Activated effector memory CD4-positive, alpha-beta T cell treated with anti-CD3 and anti-CD28 coated beads, Interleukin-2, amount 50 U/mL, for 16 hours (primary cell): ENCODE data around the gene ARPC1B.
"Not testable (repeated sequence)": the region's sequence is repeated elsewhere in the genome, so short reads cannot be mapped to it uniquely, and the experiment has no call there.

ENCODE experiments used
- DNase-seq: peaks from one replicate; pipeline ENCODE4 v3.0.0-alpha.2; 2020

ARPC1B gene

GRCh38 chr7:99415513-99416127, 41.1 kb downstream of the ARPC1B start:
- DNase-seq, result peak; percentile 72

GRCh38 chr7:99418260-99418659, 43.7 kb downstream of the ARPC1B start:
- no peak for DNase-seq

GRCh38 chr7:99419323-99420021, 44.9 kb downstream of the ARPC1B start:
- no peak for DNase-seq

GRCh38 chr7:99420213-99420612, 45.7 kb downstream of the ARPC1B start:
- no peak for DNase-seq

- no peak for DNase-seq
Observed at GRCh38 chr7:99420986-99421385, 46.5 kb downstream of the ARPC1B start.

GRCh38 chr7:99422186-99422585, 47.7 kb downstream of the ARPC1B start:
- no peak for DNase-seq

- DNase-seq, result no peak
Observed at GRCh38 chr7:99422625-99423024, 48.1 kb downstream of the ARPC1B start.

GRCh38 chr7:99424932-99425730, 50.6 kb downstream of the ARPC1B start:
- DNase-seq, result no peak

GRCh38 chr7:99428972-99429566, 54.5 kb downstream of the ARPC1B start:
- no peak for DNase-seq

GRCh38 chr7:99429756-99430155, 55.2 kb downstream of the ARPC1B start:
- no peak for DNase-seq

GRCh38 chr7:99431756-99432540, 57.4 kb downstream of the ARPC1B start:
- DNase-seq, result not testable (repeated sequence)

- DNase-seq, result no peak
Observed at GRCh38 chr7:99433158-99433557, 58.6 kb downstream of the ARPC1B start.

- DNase-seq, result no peak
Observed at GRCh38 chr7:99437946-99438572, 63.5 kb downstream of the ARPC1B start.

GRCh38 chr7:99438573-99439480, 64.3 kb downstream of the ARPC1B start, which contains the start of the genes CPSF4 and PTCD1:
TSS of gene CPSF4 (plus strand) at chr7:99438943. CDS start at chr7:99439083, 140 bp downstream.
TSS of gene PTCD1 (minus strand) at chr7:99438798. CDS start at chr7:99435242, 3,556 bp downstream.
- peak; percentile 96 for DNase-seq

GRCh38 chr7:99440195-99440594, 65.7 kb downstream of the ARPC1B start:
- no peak for DNase-seq
